PFSK-1 (cell line): ENCODE data around the gene ST3GAL6.

ENCODE experiments used
- POLR2AphosphoS5 ChIP-seq: IDR thresholded peaks from 2 replicates; pipeline ENCODE4 v1.6.1; 2012; ENCODE audit warnings: low read depth, mild to moderate bottlenecking, control low read depth, low read length, moderate library complexity
- SIN3A ChIP-seq: IDR thresholded peaks from 2 replicates; pipeline ENCODE4 v1.6.1; 2012; ENCODE audit warnings: mild to moderate bottlenecking, low read length, moderate library complexity, borderline replicate concordance; ENCODE audit not compliant: insufficient read depth
- TF ChIP-seq, protein P1 (sequence below), 2 experiments: IDR thresholded peaks; 2 replicates each; pipeline versions ENCODE4 v1.6.1 to v1.8.0; 2011 to 2012; ENCODE audit warnings: low read depth in 2 of 2, low read length in 2 of 2, control low read depth in 1 of 2, inconsistent platforms in 1 of 2, mild to moderate bottlenecking in 1 of 2, moderate library complexity in 1 of 2; ENCODE audit not compliant: insufficient read depth in 1 of 2

GRCh38 chr3:98788651-98789050, 25.5 kb downstream of the ST3GAL6 start:
- no peak for TF ChIP-seq SIN3A
- no peak for TF ChIP-seq POLR2AphosphoS5
- TF ChIP-seq, protein P1, sequence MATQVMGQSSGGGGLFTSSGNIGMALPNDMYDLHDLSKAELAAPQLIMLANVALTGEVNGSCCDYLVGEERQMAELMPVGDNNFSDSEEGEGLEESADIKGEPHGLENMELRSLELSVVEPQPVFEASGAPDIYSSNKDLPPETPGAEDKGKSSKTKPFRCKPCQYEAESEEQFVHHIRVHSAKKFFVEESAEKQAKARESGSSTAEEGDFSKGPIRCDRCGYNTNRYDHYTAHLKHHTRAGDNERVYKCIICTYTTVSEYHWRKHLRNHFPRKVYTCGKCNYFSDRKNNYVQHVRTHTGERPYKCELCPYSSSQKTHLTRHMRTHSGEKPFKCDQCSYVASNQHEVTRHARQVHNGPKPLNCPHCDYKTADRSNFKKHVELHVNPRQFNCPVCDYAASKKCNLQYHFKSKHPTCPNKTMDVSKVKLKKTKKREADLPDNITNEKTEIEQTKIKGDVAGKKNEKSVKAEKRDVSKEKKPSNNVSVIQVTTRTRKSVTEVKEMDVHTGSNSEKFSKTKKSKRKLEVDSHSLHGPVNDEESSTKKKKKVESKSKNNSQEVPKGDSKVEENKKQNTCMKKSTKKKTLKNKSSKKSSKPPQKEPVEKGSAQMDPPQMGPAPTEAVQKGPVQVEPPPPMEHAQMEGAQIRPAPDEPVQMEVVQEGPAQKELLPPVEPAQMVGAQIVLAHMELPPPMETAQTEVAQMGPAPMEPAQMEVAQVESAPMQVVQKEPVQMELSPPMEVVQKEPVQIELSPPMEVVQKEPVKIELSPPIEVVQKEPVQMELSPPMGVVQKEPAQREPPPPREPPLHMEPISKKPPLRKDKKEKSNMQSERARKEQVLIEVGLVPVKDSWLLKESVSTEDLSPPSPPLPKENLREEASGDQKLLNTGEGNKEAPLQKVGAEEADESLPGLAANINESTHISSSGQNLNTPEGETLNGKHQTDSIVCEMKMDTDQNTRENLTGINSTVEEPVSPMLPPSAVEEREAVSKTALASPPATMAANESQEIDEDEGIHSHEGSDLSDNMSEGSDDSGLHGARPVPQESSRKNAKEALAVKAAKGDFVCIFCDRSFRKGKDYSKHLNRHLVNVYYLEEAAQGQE (IDR thresholded peaks at IDR 0.05; ENCODE audit: insufficient read depth in 1 of 2, low read depth in 2 of 2, low read length in 2 of 2) = no peak
